Gastroesophageal sphincter (tissue), 4 donors: ENCODE data around the gene SLC25A13. TPM values are rescaled to one million over a fixed set of nuclear protein-coding genes. Genes with fewer than 3 reads are reported as not detected.

Experiments
- ATAC-seq: fragments of 150-250 bp; one replicate; pipeline ENCODE4 v1.9.1; 2016; ENCODE audit warnings: mild to moderate bottlenecking, moderate library complexity
- H3K27ac ChIP-seq, 4 donors: fragments of 200-600 bp; sonication (generic) in 3 of 4; 1 replicate in 3 of 4; 2 replicates in 1 of 4; pipeline ENCODE4 v1.5.1; 2016 to 2019
- H3K27me3 ChIP-seq: fragments of 200-600 bp; sonication (generic); one replicate; pipeline ENCODE4 v1.5.1; 2019
- H3K36me3 ChIP-seq, 2 donors: fragments of 200-600 bp; sonication (generic); one replicate each; pipeline ENCODE4 v1.5.1; 2019; ENCODE audit warnings: control low read depth in 1 of 2
- H3K4me1 ChIP-seq, 3 donors: fragments of 200-600 bp; sonication (generic); 1 replicate in 2 of 3; 2 replicates in 1 of 3; pipeline ENCODE4 v1.5.1; 2016 to 2019; ENCODE audit warnings: control low read depth in 2 of 3
- H3K4me3 ChIP-seq, 2 donors: fragments of 200-600 bp; sonication (generic); one replicate each; pipeline ENCODE4 v1.5.1; 2019; ENCODE audit warnings: mild to moderate bottlenecking in 1 of 2, moderate library complexity in 1 of 2
- H3K9me3 ChIP-seq, 3 donors: fragments of 200-600 bp; sonication (generic); one replicate each; pipeline ENCODE4 v1.5.1; 2017 to 2019; ENCODE audit warnings: control low read depth in 2 of 3
- CTCF ChIP-seq, 4 experiments: fragments of 200-600 bp in 2 of 4; fragments of 450-650 bp in 2 of 4; sonication (generic) in 1 of 4; IDR thresholded peaks; one replicate each; pipeline ENCODE4 v1.5.1; 2017 to 2019; ENCODE audit warnings: antibody characterized with exemption in 4 of 4, mild to moderate bottlenecking in 2 of 4, moderate library complexity in 2 of 4
- EP300 ChIP-seq: sonication (generic); formaldehyde crosslinking; IDR thresholded peaks from one replicate; pipeline ENCODE4 v1.6.1; 2017; ENCODE audit warnings: antibody characterized with exemption, mild to moderate bottlenecking
- POLR2A ChIP-seq, 2 donors: fragments of 450-650 bp; IDR thresholded peaks; one replicate each; pipeline ENCODE4 v1.6.1; 2017; ENCODE audit warnings: antibody characterized with exemption in 2 of 2, mild to moderate bottlenecking in 2 of 2, moderate library complexity in 1 of 2
- POLR2AphosphoS5 ChIP-seq: sonication (generic); formaldehyde crosslinking; IDR thresholded peaks from one replicate; pipeline ENCODE4 v1.6.1; 2017; ENCODE audit warnings: antibody characterized with exemption
- WGBS, 2 donors: methylation state at CpG; one replicate each; pipeline ENCODE4 v1.1.5; 2018; ENCODE audit warnings: low coverage in 1 of 2; 5-methylcytosine and 5-hydroxymethylcytosine counted together
- total RNA-seq, 4 donors: library from RNA; depleted of rRNA; stranded (reverse); fragments of >200 nt; gene quantifications; one replicate each; pipeline ENCODE4 v1.1.0, GENCODE V29; 2016

Gene SLC25A13
- total RNA-seq, 4 donors from 2014 or later: 19.0 to 42.0 (median 28.0) TPM

DNA sequence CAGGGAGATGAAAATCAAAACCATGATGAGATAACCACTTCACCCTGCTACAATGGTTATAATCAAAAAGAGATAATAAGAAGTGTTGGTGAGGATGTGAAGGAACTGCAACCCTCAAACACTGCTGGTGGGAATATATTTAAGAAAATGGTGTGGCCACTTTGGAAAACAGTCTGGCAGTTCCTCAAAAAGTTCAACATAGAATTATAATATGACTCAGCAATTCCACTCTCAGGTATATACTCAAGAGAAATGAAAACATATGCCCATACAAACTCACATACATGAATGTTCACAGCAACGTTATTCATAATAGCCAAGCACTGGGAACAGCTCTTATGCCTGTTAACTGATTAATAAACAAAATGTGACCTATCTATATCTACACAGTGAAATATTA is 104.8 kb downstream of the SLC25A13 start:
- H3K9me3 ChIP-seq: peaks cover 0 to 3% (median 0%) of the 10 kb centered on the region in 3 donors
- whole genome bisulfite sequencing, 2 donors: 96 to 100% methylated on average over 1 of the region's 1 CpG
- TF ChIP-seq EP300 (no peak), CTCF (IDR thresholded peaks at IDR 0.05) (no peak), POLR2A (IDR thresholded peaks at IDR 0.05) (no peak), POLR2AphosphoS5 (no peak)

GRCh38 chr7:96216373-96216772 is 105.5 kb downstream of the SLC25A13 start:
- H3K4me1 ChIP-seq: no peaks in the 10 kb centered on the region
- ATAC-seq: no peak
- H3K36me3 ChIP-seq: no peaks in the 10 kb centered on the region
- H3K27me3 ChIP-seq: no peaks in the 10 kb centered on the region
- no peak for TF ChIP-seq EP300
- TF ChIP-seq CTCF (IDR thresholded peaks at IDR 0.05): no peak
- TF ChIP-seq POLR2A (IDR thresholded peaks at IDR 0.05): no peak
- no peak for TF ChIP-seq POLR2AphosphoS5
- H3K4me3 ChIP-seq: no peak overlapping the region
- no peak overlapping the region for H3K27ac ChIP-seq
- 95% methylated on average over 6 to 7 of the region's 7 CpGs for WGBS, 2 donors
- H3K9me3 ChIP-seq: peaks cover 0 to 3% (median 0%) of the 10 kb centered on the region in 3 donors

More for the DNA sequence above, 104.8 kb downstream of the SLC25A13 start:
- ATAC-seq: no peak
- Histone ChIP-seq H3K27ac (no peak overlapping the region), H3K4me1 (no peaks in the 10 kb centered on the region), H3K4me3 (no peak overlapping the region), H3K36me3 (no peaks in the 10 kb centered on the region), H3K27me3 (no peaks in the 10 kb centered on the region)

GRCh38 chr7:96212474-96212873 is 109.4 kb downstream of the SLC25A13 start:
- H3K27ac ChIP-seq: no peak overlapping the region
- H3K27me3 ChIP-seq: no peaks in the 10 kb centered on the region
- TF ChIP-seq EP300 (no peak), CTCF (IDR thresholded peaks at IDR 0.05) (no peak), POLR2AphosphoS5 (no peak), POLR2A (IDR thresholded peaks at IDR 0.05) (no peak)
- WGBS, 2 donors: 95 to 100% methylated on average over 2 of the region's 2 CpGs
- H3K4me3 ChIP-seq: no peak overlapping the region
- ATAC-seq: no peak
- no peaks in the 10 kb centered on the region for H3K4me1 ChIP-seq
- H3K9me3 ChIP-seq: peaks cover 0 to 3% (median 0%) of the 10 kb centered on the region in 3 donors
- H3K36me3 ChIP-seq: peaks cover 0 to 13% of the 10 kb centered on the region in 2 donors

GRCh38 chr7:96211954-96212353 is 109.9 kb downstream of the SLC25A13 start:
- peaks cover 0 to 13% of the 10 kb centered on the region in 2 donors for H3K36me3 ChIP-seq
- H3K4me3 ChIP-seq: no peak overlapping the region
- H3K9me3 ChIP-seq: peaks cover 0 to 3% (median 0%) of the 10 kb centered on the region in 3 donors
- no peak overlapping the region for H3K27ac ChIP-seq
- H3K27me3 ChIP-seq: no peaks in the 10 kb centered on the region
- no peak for ATAC-seq
- H3K4me1 ChIP-seq: no peaks in the 10 kb centered on the region
- TF ChIP-seq POLR2A (IDR thresholded peaks at IDR 0.05): no peak

GRCh38 chr7:96205665-96206064 is 116.2 kb downstream of the SLC25A13 start:
- no peaks in the 10 kb centered on the region for H3K9me3 ChIP-seq
- 91 to 100% methylated on average over 2 of the region's 2 CpGs for WGBS, 2 donors
- TF ChIP-seq POLR2AphosphoS5 (no peak), CTCF (IDR thresholded peaks at IDR 0.05) (no peak), EP300 (no peak), POLR2A (IDR thresholded peaks at IDR 0.05) (no peak)
- H3K27ac ChIP-seq: no peak overlapping the region
- H3K4me1 ChIP-seq: no peaks in the 10 kb centered on the region
- H3K27me3 ChIP-seq: no peaks in the 10 kb centered on the region
- ATAC-seq: no peak
- no peak overlapping the region for H3K4me3 ChIP-seq
- peaks cover 0 to 20% of the 10 kb centered on the region in 2 donors for H3K36me3 ChIP-seq
